ENCODE results near the gene PIEZO1. TPM values are rescaled to one million over a fixed set of nuclear protein-coding genes. Genes with fewer than 3 reads are reported as not detected.

Gene PIEZO1
- total RNA-seq, 2 donors from 2014 or later, result 84.1 to 97.0 TPM

- Mint-ChIP-seq H3K36me3 (ENCODE audit: low read depth) (no peaks in the 10 kb centered on the region), H3K27ac (peak overlapping the region; percentile 86), H3K9me3 (no peaks in the 10 kb centered on the region), H3K27me3 (ENCODE audit: insufficient read depth) (no peaks in the 10 kb centered on the region), H3K4me3 (peak overlapping the region; percentile 76), H3K4me1 (peaks cover 13% of the 10 kb centered on the region)
- Histone ChIP-seq H3K27ac (ENCODE audit: low read depth, low read length) (no peak overlapping the region), H3K27me3 (ENCODE audit: control insufficient read depth, insufficient read depth, low read length, poor library complexity, severe bottlenecking) (no peaks in the 10 kb centered on the region), H3K9me3 (ENCODE audit: control insufficient read depth, low read length) (no peaks in the 10 kb centered on the region), H3K4me3 (ENCODE audit: low read length) (peak overlapping the region; percentile 86), H3K4me1 (ENCODE audit: control insufficient read depth, insufficient read depth, low read length) (peaks cover 6% of the 10 kb centered on the region), H3K36me3 (ENCODE audit: control insufficient read depth, insufficient read depth, low read length) (no peaks in the 10 kb centered on the region), H3K9ac (ENCODE audit: extremely low read depth, low read length, poor library complexity, severe bottlenecking) (peak overlapping the region; percentile 62)
- 47 to 62% methylated on average over 7 to 9 of the region's 9 CpGs for WGBS, 2 experiments (ENCODE audit: insufficient coverage in 1 of 2, insufficient read length in 1 of 2)
- no peak for DNase-seq
- no peak for TF ChIP-seq CTCF (conservative IDR thresholded peaks at IDR 0.05)
Observed at GRCh38 chr16:88705076-88705684, 79.8 kb downstream of the PIEZO1 start.

GRCh38 chr16:88703486-88704309, 81.3 kb downstream of the PIEZO1 start:
- no peaks in the 10 kb centered on the region for H3K27me3 Mint-ChIP-seq (ENCODE audit: insufficient read depth)
- H3K27ac ChIP-seq (ENCODE audit: low read depth, low read length), result no peak overlapping the region
- H3K4me1 ChIP-seq (ENCODE audit: control insufficient read depth, insufficient read depth, low read length), result peaks cover 6% of the 10 kb centered on the region
- H3K27ac Mint-ChIP-seq, result no peak overlapping the region
- DNase-seq, result no peak
- H3K36me3 Mint-ChIP-seq (ENCODE audit: low read depth), result no peaks in the 10 kb centered on the region
- H3K9me3 Mint-ChIP-seq, result no peaks in the 10 kb centered on the region
- H3K9me3 ChIP-seq (ENCODE audit: control insufficient read depth, low read length), result no peaks in the 10 kb centered on the region
- H3K36me3 ChIP-seq (ENCODE audit: control insufficient read depth, insufficient read depth, low read length), result no peaks in the 10 kb centered on the region
- H3K4me3 Mint-ChIP-seq, result peak overlapping the region; percentile 76
- peaks cover 13% of the 10 kb centered on the region for H3K4me1 Mint-ChIP-seq
- no peak for TF ChIP-seq CTCF (conservative IDR thresholded peaks at IDR 0.05)
- H3K9ac ChIP-seq (ENCODE audit: extremely low read depth, low read length, poor library complexity, severe bottlenecking), result no peak overlapping the region
- H3K4me3 ChIP-seq (ENCODE audit: low read length), result no peak overlapping the region
- no peaks in the 10 kb centered on the region for H3K27me3 ChIP-seq (ENCODE audit: control insufficient read depth, insufficient read depth, low read length, poor library complexity, severe bottlenecking)
- 90 to 92% methylated on average over 21 to 26 of the region's 26 CpGs for WGBS, 2 experiments (ENCODE audit: insufficient coverage in 1 of 2, insufficient read length in 1 of 2)

GRCh38 chr16:88702371-88703210, 82.4 kb downstream of the PIEZO1 start:
- no peaks in the 10 kb centered on the region for H3K27me3 Mint-ChIP-seq (ENCODE audit: insufficient read depth)
- no peak for TF ChIP-seq CTCF (conservative IDR thresholded peaks at IDR 0.05)
- Histone ChIP-seq H3K36me3 (ENCODE audit: control insufficient read depth, insufficient read depth, low read length) (no peaks in the 10 kb centered on the region), H3K4me1 (ENCODE audit: control insufficient read depth, insufficient read depth, low read length) (peaks cover 6% of the 10 kb centered on the region), H3K27me3 (ENCODE audit: control insufficient read depth, insufficient read depth, low read length, poor library complexity, severe bottlenecking) (no peaks in the 10 kb centered on the region), H3K9me3 (ENCODE audit: control insufficient read depth, low read length) (no peaks in the 10 kb centered on the region), H3K27ac (ENCODE audit: low read depth, low read length) (no peak overlapping the region), H3K9ac (ENCODE audit: extremely low read depth, low read length, poor library complexity, severe bottlenecking) (no peak overlapping the region), H3K4me3 (ENCODE audit: low read length) (no peak overlapping the region)
- H3K27ac Mint-ChIP-seq, result no peak overlapping the region
- no peaks in the 10 kb centered on the region for H3K9me3 Mint-ChIP-seq
- H3K36me3 Mint-ChIP-seq (ENCODE audit: low read depth), result peaks cover 9% of the 10 kb centered on the region
- WGBS, 2 experiments (ENCODE audit: insufficient coverage in 1 of 2, insufficient read length in 1 of 2), result 94% methylated on average over 21 to 31 of the region's 31 CpGs
- H3K4me3 Mint-ChIP-seq, result no peak overlapping the region
- no peak for DNase-seq
- H3K4me1 Mint-ChIP-seq, result peaks cover 12% of the 10 kb centered on the region

All from endodermal cell (in vitro differentiated cells).